Raji (cell line): Measurements from ENCODE around the gene MT1G.

ENCODE experiments used
- POLR2A ChIP-seq: IDR thresholded peaks from 2 replicates; pipeline ENCODE4 v1.6.1; 2011; ENCODE audit warnings: low read depth, low read length, control low read depth; ENCODE audit not compliant: insufficient read depth

Gene MT1G

GRCh38 chr16:56667581-56668571, at the start of gene MT1G:
MT1G (minus strand) TSS chr16:56668065; CDS start chr16:56667993, 72 bp downstream.
- no peak for TF ChIP-seq POLR2A

DNA sequence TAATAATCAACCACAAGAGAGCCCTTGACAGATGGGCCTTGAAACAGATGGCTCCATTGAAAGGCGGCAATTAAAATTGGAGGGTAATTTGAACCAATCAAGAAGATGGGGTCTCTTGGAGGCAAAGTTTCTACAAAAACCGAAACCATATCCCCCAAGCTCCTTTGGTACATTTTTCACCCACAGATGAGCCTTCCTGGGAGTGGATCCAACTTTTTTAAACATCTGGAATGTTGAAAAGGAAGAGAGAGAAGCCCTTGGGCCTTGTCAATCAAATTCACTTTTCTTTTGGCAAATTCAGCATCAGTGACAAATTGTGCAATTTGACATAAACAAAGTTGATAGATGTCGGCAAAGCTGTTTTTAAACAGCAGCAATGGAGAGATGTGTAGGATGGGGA, 48.9 kb upstream of the MT1G start:
- no peak for TF ChIP-seq POLR2A

DNA sequence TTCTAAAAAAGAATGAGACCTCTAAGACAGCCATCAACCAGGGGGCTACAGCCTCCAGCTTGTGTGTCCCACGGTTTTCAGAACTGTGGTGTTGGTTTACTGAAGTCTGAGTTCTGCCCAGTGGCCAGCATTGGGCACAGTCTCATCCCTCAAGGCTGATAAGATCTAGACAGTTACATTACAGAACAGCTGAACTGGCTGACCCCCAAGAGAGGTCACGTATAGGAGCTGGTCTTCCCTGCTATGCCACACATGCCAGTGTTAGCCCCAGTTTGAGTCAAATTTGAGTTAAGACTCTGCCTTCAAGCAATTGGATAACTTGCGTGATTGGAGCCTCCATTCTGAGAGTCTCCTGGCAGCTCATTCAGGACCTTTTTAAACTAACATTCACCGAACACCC, 47.3 kb upstream of the MT1G start:
- TF ChIP-seq POLR2A = no peak

- no peak for TF ChIP-seq POLR2A
Observed at GRCh38 chr16:56713794-56714193, 45.9 kb upstream of the MT1G start.

- no peak for TF ChIP-seq POLR2A
Observed at GRCh38 chr16:56711862-56712261, 44.0 kb upstream of the MT1G start.

- no peak for TF ChIP-seq POLR2A
Observed at GRCh38 chr16:56710181-56710737, 42.4 kb upstream of the MT1G start.

GRCh38 chr16:56709443-56710040, 41.7 kb upstream of the MT1G start:
- no peak for TF ChIP-seq POLR2A

DNA sequence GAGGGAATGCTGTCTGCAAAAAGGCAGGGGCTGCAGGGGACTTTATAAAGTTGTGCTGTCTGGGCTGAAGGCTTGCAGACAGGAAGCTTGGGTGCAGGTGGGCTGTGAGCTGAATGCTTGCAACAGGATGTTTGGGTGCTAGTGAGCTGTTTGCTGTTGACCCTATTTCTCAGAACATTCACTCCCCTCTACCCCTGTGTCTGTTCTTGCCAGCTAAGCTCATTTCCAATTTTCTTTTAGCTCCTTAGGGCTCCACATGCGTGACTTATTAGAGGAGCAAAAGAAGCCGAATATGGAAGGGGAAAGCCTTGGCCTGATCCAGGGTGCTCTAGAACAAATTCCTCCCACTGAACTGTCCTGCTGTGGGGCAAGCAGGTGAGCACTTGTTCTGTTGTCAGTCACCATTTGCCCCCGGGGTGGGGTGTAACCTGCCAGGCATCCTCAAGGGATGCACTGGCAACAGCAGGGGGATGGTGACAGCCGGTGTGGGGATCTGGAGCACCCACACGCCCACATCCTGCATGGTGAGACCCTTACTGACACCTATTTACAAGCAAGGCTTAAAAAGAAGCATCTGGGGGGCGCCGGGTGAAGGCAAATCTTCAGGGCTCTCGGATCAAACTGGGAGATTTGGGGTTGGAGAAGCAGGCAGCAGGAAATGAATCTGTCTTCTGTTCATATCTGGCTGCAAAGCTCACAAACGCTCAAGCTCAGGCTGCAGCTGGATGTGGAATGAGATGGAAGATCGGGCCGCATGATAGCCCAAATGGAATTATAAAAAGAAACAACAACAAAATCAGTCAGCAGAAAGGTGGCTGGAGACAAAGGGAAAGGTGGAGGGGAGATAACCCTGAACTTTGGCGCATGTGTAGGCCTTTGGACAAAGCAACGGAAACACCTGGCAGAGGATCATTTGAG, 40.9 kb upstream of the MT1G start:
- TF ChIP-seq POLR2A = no peak

GRCh38 chr16:56702836-56703235, 35.0 kb upstream of the MT1G start:
- TF ChIP-seq POLR2A = no peak

DNA sequence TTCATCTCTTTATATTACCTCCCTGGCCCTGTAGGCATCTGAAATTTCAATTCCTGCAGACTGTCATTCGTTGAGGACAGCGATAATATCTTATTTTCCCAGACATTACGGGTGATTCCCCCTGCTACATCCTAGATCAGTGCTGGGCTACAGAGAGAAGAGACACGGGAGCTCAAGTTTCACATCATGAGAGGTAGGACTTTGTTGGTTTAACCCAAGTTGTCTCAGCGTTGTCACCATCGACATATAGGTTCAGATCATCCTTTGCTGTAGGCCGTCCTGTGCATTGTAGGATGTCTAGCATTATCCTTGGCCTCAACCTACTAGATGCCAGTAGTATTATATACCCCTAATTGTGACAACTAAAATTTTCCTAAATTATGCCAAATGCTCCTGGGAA, 33.7 kb upstream of the MT1G start:
- TF ChIP-seq POLR2A = no peak

- no peak for TF ChIP-seq POLR2A
Observed at GRCh38 chr16:56700631-56701030, 32.8 kb upstream of the MT1G start.

- no peak for TF ChIP-seq POLR2A
Observed at GRCh38 chr16:56700195-56700594, 32.3 kb upstream of the MT1G start.

DNA sequence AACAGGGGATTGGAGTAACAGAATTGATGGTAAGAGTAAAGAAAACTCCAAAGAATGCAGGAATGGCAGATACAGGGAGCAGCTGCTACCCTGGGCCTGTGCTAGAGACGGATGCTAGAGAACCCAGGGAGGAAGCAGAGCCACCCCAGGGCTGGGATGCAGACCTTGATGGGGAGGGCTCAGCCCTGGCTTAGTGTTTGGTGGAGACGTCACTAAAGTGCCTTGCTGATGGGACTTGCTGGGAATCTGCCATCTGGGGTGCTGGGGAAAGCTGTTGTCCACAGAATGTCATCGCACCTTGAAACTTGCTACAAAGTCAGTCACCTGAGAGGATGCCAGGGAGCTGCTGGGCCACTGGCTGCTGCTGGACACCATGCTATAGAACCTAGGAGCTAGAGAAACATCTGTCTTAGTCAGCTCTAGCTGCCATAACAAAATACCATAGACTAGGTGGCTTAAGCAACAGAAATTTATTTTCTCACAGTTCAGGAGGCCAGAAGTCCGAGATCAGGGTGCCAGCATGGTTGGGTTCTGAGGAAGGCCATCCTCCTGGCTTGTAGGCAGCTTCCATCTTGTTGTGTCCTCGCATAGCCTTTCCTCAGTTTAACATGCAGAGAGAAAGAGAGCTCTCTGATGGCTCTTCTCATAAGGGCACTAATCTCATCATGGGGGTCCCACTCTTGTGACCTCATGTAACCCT, 29.7 kb upstream of the MT1G start:
- no peak for TF ChIP-seq POLR2A

GRCh38 chr16:56695246-56695645, 27.4 kb upstream of the MT1G start:
- TF ChIP-seq POLR2A = no peak

DNA sequence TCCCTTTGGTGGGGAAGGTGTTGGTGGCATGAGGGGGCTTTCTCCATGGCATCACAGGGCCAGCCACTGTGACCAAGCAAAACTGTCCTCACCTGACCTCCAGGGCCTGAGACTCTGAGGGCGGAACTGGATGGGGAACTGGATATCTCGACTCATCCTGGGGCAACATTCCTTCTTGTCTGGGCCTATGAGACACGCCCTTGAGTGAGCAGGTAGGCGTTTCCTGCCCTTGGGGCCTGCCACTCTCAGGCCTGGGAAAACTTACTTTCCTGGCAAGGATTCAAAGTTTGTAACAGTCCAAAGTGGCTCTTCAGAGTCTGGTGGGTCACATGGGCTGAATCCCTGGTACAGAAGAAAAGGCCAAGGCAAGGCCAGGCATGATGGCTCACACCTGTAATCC, 24.0 kb upstream of the MT1G start:
- no peak for TF ChIP-seq POLR2A
